NCI-H446 treated with DMSO at 0.1 percent for 48 hours (cell line): ENCODE measurements around the gene USP6NL.

Experiments used
- DNase-seq: peaks from one replicate; lab custom pipeline; 2025; lab: John Stamatoyannopoulos, UW

Gene USP6NL

DNA sequence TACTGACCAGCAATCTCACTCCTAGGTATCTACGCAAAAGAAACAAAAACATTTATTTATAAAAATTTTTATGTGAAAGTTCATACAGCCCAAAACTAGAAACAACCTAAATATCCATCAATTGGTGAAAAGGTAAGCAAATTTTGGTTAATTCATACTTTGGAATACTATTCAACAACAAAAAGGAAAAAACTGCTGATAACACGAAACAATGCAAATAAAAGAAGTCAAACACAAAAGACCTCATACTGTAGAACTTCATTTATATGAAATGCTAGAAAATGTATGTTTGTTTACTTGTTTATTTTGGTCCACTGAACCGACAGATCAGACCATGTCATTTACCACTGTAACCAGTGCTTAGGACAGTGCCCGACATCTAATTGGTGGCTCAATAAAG lies 60.3 kb downstream of the USP6NL start:
- DNase-seq, result no peak

DNA sequence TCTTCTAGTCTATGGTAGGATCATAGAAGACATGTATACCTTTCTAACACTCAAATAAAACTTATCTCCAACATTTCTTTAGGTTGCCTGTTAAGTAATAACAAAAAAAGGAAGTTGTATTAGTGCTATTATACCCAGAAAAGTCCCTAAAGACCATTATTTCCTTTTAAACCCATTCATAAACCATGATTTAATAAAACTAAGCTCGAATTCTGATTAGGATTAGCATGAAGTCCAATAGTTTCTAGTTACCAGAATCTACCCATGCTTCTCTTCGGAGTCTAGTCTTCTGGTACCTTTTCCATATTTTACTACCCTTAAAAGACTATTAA lies 62.7 kb downstream of the USP6NL start:
- no peak for DNase-seq

DNA sequence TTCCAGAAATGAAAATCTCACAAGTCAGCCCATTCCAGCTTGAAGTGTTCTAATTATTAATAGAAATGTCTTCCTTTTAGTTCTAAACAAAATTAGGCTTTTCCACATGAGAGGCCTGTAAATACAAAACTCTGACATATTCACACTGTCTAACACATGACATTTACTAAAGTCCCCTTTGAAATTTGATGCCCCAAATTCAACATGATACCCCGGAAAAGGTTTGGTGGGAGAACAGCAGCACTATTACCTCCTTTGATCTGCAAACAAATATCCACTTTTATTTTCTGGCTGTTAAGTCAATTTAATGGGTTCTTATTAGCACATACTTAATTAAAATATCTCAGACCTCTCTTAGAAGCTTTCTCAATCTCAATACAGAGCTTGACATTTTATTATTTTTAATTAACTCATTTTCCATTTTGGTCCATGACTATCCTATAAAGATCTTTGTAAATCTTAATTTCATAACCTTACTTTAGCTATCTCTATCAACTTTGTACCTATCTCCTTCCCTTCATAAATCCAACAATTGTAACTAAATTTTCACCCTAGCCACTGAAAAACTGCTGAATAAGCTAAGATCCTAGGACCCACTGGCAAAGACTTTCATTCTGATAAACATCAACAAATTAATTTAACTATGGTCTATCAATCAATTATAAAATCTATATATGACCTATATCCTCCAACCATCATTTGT lies 63.2 kb downstream of the USP6NL start:
- DNase-seq, result no peak

DNA sequence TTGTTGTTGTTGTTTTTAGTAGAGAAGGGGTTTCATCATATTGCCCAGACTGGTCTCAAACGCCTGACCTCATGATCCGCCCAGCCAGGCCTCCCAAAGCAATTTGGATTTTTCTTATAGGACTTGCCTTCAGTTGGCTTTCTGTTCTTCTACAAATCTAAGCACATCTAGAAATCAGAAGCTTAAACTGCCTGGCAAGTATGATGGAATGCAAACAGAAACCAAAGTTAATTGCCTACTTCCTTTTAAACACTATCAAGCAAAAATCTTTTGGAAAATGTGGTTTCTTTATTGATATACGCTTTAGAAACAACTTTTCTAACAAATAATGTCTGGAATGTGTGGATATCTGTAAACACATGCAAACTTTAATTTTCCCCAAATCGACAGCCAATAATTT lies 64.9 kb downstream of the USP6NL start:
- DNase-seq, result no peak

DNA sequence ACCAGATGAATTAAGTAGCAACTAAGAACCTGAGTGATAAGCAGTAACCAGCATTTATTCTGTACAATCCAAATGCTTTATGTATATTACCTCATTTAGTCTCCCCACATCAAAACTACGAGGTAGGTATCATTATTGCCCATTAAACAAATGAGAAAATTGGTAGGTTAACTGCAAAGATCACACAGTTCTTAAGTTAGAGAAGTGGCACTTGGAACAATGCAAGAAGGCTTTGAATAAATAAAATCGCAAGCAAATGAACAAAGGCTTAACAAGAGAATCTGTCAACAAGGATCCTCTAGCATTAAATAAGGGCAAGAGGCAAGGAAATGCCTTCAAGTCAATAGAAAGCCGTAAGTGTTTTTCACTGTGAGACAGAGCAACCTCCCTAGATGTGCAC lies 70.2 kb downstream of the USP6NL start:
- DNase-seq, result no peak

DNA sequence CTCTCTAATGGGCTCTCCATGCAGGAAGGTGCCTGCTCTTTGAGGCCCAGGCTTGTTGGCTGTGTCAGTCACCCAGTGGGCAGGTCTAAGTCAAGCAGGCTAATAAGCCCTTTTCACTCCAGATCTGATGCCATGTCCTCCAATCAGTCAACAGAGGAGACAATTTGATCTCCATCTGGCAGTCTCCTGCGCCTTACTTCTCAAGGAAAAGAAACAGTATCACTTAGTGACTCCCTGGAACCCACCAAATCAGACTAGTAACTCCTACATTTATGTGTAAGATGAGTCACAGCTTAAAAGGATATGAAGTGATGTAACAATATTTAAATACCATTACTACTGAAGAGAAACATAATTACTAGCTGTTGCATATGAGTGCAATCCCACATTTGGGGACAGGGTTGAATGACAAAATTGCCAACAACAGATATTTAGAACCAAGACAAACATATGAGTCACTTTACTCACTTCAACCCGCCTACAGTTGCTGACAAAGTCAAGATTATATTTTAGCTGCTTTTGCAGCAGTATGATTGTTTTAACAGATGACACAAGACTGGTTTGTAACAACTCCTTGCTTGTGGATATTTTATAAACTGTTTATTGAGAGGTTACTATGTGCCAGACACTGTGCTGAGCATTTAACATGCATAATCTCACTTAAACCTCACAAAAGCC lies 72.1 kb downstream of the USP6NL start:
- DNase-seq, result no peak

DNA sequence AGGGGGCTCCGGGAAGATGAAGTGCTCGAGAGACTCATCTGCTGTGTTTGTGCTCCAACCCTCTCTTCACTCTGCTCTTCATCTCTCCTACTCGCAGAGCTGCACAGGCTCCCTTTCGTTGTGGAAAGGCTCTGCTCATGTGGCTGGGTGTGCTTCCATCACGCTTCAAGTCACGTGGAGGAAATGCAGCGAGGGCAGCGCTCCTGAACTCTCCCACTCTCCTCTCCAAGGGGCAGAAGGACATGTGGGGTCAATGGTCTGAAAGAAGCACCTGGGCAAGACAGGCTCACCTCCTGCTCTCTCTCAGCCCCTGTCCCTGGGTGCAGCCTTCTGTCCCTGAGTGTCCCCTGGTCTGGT lies 72.6 kb downstream of the USP6NL start:
- DNase-seq, result no peak

DNA sequence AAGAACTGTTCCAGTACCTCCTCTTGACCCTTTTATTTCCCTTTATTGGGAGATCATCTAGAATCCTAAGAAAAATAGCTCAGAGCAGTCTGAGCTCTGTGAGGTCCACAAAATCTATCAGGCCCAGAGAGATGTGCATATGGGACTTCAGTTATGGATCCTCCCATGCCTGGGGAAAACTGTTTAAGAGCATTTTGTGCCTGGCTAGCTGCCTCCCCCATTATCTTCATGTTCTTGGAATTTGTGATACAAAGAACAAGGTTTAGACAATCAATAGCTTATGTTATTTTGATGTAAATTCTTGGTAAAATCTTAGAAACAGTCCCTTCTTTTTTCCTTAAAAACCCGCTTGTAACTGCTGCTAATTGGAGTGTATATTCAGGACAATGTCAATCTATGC lies 75.2 kb downstream of the USP6NL start:
- DNase-seq, result no peak

DNA sequence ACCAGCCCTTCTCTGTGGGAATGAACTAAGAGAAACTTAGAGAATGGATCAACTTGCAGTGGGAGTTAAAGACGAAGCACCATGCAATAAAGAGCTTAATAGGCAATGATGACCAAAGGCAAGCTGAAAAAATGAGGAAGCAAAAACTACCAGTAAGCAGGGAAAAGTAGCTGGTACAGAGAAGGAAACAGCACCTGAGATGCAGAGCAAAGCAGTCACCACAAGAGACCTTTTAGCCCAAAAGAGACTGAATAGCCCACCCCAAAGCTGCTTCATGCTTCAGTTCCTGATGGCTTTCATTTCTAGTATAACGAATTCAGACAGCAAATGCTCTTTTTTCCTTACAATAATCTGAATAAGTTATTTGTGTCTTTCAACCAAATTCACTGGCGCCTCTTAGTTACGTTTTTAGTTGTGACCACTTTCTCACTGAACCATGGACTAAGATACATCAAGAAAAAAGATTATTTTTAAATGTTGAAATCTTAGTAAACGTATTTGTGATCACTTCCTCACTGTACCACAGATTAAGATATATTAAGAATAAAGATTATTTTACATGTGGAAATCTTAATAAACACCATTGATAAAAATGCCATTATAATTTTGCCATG lies 76.0 kb downstream of the USP6NL start:
- no peak for DNase-seq

DNA sequence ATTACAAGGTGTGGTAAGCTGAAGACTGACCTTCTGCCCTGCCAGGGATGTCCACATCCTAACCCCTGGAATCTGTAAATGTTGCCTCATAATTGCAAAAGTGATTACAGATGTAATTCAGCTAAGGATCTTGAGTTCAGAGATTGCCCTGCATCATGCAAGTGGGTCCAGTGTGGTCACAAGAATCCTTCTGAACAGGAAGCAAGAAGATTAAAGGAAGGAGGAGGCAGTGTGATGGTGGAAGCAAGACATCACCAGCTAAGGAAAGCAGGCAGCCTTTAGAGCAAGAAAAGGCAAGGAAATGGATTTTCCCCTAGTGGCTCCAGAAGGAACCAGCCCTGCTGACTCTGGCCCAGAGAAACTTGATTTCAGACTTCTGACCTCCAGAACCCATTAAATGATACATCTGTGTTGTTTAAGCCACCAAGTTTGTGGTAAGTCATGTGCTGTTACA lies 78.1 kb downstream of the USP6NL start:
- no peak for DNase-seq

DNA sequence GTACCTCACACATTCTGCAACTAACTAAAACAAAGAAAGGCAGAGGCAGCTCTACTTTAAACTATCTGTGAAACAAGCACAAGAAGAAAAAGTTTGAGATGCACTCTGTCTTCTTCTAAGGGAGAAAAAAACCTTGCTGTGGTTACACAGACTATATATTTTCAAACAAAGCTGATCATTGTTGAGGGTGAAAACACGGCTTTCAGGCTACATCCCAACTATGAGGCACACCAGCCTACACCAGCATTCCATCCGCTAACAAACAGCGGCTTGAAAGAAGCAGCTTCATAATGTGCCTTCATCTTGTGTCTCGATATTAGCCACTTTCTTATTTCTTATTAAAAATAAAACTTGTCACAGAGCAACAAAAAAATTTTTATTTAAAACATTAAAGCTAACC lies 79.1 kb downstream of the USP6NL start:
- DNase-seq, result no peak

DNA sequence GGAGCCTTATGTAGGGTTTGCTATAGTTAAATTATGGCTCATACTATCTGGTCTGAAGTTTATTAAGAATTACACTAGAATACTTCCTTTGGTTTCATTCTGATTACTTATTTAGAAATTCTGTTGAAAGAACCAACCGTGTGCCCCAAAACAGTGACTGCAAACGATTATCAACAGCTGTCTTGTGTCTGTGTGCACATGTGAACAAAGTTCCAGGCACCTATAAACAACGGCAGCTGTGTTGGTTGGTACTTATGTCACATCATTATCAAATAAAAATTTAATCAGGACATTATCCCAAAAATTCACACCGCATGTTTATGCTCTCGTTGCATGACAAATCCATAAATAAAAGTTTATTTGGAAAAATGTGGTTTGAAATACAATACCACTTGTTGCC lies 80.6 kb downstream of the USP6NL start:
- no peak for DNase-seq

DNA sequence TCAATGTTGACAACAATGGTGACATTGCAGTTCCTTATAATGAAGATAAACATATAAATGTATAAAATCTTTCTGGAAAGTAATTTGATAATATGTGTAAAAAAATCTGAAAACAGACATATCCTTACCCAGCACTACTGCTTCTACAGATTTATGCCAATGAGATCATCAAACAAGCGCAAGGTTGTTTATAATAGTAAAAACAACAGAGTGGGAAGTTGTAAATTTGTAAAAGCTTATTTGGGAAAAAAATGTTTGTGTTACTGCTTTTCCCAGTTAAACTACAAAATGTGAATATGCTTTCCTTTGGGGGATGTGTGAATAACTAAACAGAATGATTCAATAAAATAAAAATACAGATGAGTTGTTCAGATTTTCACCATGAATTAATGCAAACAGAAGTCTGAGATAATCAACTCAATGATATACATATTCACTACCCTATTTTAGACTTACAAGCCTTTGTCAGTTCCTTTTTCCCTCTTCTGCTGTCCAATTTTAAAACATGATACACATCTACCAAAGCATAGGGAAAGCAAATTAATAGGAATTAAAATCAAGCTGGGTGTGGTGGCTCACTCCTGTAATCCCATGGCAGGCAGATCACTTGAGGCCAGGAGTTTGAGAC lies 82.1 kb downstream of the USP6NL start:
- DNase-seq, result no peak

DNA sequence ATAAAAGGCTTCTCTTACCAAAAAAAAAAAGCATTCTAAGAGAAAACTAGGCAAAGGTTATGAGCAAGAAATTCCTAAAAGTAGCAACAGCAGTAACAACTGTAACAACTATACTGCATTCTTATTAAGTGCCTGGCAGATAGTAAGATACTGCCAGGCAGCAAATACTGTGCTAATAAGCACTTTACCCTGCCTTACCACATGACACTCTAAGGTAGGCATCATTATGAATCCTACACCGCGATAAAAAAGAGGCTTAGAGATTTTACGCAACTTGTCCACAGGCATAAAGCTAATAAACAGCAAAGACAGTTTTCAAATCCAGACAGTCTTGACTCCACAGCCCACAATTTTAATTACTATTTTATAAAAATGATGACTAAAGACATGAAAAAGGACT lies 83.2 kb downstream of the USP6NL start:
- no peak for DNase-seq

DNA sequence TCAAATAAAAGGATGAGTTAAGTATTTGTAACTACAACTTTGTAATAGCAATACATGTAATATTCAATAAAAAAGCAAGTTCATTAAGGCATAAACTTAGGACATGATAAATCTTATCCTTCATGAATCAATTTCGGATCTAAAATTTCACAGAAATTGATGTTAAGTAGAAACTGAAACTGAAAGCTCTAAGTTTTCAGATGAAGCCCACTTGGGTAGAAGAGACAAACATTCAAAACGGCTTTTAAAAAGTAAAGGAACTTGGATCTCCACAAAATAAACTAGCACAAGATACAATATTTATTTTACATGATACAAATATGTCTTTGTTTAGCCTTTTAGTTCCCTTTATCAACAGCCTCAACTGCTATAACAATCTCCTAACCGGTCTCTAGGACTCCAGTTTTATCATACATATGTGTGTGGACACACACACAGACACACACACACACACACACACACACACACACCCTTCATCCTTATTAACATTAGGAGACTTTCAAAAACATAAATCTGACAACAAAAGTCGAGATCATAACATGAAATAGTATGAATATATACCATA lies 83.7 kb downstream of the USP6NL start:
- DNase-seq, result no peak

DNA sequence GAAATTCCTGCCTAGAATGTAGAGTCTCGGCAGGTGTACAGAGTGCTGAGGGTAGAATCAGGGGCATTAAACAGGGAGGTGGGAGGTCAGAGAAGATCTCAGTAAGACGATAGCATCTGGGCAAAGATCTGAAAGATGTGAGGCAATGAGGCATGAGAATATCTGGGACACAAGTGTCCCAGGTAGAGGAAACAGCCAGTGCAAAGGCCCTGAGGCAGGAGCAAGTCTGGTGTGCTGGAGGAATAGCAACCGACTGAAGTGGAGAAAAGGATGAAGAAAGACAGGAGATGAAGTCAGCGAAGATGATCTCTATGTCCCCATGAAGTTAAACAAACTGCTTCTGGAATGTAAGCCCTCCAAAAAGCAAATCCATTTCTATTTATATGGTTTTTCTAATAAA lies 84.4 kb downstream of the USP6NL start:
- DNase-seq, result no peak

DNA sequence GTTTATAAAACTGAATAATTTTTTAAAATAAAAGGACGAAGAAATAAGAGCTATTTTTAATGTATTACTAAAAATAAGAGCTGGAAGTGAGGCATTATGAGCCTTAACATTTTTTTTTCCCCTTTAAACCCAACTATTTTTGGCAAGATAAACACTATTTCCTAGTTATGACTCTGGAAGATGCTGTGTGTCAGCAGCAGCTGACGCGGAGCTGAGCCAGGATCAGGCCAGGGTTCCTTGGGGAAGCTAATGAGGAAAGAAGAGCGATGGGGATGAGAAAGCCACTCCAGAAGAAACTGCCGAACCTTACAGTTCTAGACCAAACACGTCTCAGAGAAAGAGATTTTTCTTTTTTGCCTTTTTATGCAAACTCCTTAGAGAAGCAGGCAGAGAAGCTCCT lies 85.9 kb downstream of the USP6NL start:
- DNase-seq, result no peak

DNA sequence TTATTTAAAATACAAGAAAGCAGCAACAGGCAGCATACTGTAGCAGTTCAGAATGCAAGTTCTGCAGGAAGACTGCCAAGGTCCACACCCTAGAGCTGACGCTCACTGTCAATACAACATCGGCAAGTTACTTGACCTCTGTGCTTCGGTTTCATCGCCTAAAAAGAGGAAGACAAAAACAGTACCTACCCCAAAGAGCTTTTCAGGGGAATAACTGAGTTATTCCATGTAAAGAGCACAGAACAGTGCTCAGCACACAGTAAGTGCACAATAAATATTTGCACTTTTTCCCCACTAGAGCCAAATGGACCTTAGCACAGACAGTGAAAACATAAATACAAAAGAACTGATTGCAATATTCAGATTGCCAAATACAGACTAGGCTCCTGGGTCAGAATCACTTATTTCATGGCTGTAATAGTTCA lies 88.6 kb downstream of the USP6NL start:
- no peak for DNase-seq

DNA sequence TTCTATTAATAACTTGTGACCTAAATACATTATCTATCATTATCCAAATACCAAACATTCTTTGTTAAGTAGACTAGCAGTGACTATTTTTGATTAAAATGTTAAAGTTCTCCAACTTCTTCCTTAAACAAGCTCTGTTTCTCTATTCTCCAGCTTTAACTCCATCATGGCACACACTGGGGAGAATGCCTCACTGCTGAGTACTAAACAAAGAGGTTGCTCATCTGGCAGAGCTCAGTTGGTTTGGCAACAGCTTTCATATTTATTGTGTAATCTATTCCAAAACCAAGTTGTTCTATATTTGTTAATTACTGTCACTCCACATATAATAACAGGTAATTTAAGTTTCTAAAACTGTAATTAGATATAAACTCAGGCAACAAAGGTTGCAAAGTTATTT lies 89.6 kb downstream of the USP6NL start:
- no peak for DNase-seq

DNA sequence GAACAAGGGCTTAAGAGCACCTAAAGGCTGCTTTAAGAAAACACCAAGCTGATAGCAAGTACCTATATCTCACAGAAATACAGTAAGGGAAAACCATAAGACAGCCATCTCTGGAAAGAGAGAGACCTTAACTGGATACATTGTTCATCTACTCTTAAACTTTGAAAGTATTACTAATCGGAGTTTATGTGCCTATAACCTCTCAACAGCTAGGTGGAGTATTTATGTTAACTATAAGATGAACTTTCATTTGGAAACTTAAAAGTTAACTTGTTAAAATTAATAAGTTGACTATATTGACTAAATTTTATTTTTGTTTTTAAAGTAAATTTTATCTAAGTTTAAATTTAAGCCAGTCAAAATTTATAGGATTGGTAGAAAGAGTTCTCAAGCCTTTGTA lies 90.6 kb downstream of the USP6NL start:
- DNase-seq, result no peak

DNA sequence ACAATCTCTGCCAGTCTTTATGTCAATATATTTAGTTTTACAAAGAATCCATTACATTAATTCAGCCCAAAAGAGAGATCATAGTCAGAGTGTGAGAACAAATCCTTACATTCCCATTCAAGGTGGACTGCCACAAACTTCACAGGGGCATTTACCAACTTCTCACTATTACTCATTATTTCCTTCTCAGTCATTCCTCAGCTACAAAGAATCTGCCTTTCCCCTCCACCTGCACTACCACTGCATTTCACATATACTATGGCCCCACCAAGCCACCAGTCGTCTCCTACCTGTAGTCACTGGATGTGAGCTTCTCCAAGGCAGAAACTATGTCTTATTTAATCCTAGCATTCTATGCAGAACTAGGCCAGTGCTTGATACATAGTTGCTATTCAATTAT lies 94.3 kb downstream of the USP6NL start:
- no peak for DNase-seq

DNA sequence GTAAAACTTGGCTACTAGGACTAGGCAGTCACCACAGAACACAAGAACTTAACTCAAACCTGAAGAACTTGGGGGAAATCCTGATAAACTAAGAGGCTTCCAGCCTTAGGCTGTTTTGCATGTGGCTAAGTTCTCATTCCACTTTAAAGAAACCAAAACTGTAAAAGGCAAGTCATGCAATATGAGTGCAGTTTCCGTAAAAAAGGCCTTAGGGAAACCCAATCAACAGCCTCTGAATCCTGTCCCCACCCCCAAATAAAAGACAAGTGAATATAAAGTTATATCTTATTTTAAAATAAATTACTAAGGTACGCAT lies 95.1 kb downstream of the USP6NL start:
- no peak for DNase-seq
